Common myeloid progenitor, CD34-positive (primary cell): ENCODE data around the gene TIMM22.
"Not testable (repeated sequence)": the region's sequence is repeated elsewhere in the genome, so short reads cannot be mapped to it uniquely, and the experiment has no call there.

Source experiments
- CTCF ChIA-PET: fragments of 350-600 bp; sonication (Branson Sonifier 250); formaldehyde crosslinking; loops from one replicate; lab custom pipeline; 2021; ENCODE audit warnings: antibody characterized with exemption; lab: Charles Lee
- POLR2A ChIA-PET: fragments of 350-600 bp; sonication (Branson Sonifier 250); formaldehyde crosslinking; loops from one replicate; lab custom pipeline; 2021; ENCODE audit warnings: antibody characterized with exemption; lab: Charles Lee
- DNase-seq, 3 donors: peaks; one replicate each; pipeline versions ENCODE4 v3.0.0 to v3.0.0-alpha.2; 2013
- H3K27ac ChIP-seq, 2 experiments: 1 replicate in 1 of 2; 2 replicates in 1 of 2; pipeline ENCODE4 v1.7.0; 2013; ENCODE audit warnings: inconsistent platforms in 2 of 2, low read length in 2 of 2, mild to moderate bottlenecking in 2 of 2, low read depth in 1 of 2, moderate library complexity in 1 of 2; ENCODE audit not compliant: severe bottlenecking in 2 of 2, insufficient read depth in 1 of 2, poor library complexity in 1 of 2
- H3K27me3 ChIP-seq, 5 experiments: replicated peaks in 2 of 5; 1 replicate in 3 of 5; 2 replicates in 2 of 5; pipeline versions ENCODE4 v1.6.1 to v1.7.0; 2013; ENCODE audit warnings: low read length in 4 of 5, mild to moderate bottlenecking in 2 of 5, moderate library complexity in 2 of 5, inconsistent platforms in 1 of 5; ENCODE audit not compliant: insufficient read depth in 5 of 5, control insufficient read depth in 4 of 5
- H3K36me3 ChIP-seq, 4 experiments: 1 replicate in 2 of 4; 2 replicates in 2 of 4; pipeline versions ENCODE4 v1.6.1 to v1.7.0; 2013; ENCODE audit warnings: low read length in 3 of 4, control low read depth in 1 of 4, mild to moderate bottlenecking in 1 of 4; ENCODE audit not compliant: control insufficient read depth in 4 of 4, insufficient read depth in 4 of 4
- H3K4me1 ChIP-seq, 4 experiments: 1 replicate in 3 of 4; 2 replicates in 1 of 4; pipeline versions ENCODE4 v1.6.1 to v1.7.1; 2013; ENCODE audit warnings: low read length in 3 of 4, mild to moderate bottlenecking in 3 of 4, control low read depth in 1 of 4, inconsistent platforms in 1 of 4, moderate library complexity in 1 of 4; ENCODE audit not compliant: control insufficient read depth in 4 of 4, insufficient read depth in 4 of 4; ENCODE audit errors: control extremely low read depth in 1 of 4
- H3K4me3 ChIP-seq, 7 experiments: 1 replicate in 4 of 7; 2 replicates in 3 of 7; pipeline versions ENCODE4 v1.5.1 to v1.7.0; 2013; ENCODE audit warnings: mild to moderate bottlenecking in 7 of 7, low read length in 6 of 7, moderate library complexity in 6 of 7, inconsistent platforms in 2 of 7, low read depth in 2 of 7, control low read depth in 1 of 7; ENCODE audit not compliant: insufficient read depth in 4 of 7, control insufficient read depth in 1 of 7; ENCODE audit errors: extremely low read depth in 1 of 7
- H3K9me3 ChIP-seq, 5 experiments: 1 replicate in 4 of 5; 2 replicates in 1 of 5; pipeline versions ENCODE4 v1.6.1 to v1.7.1; 2013; ENCODE audit warnings: low read length in 4 of 5, mild to moderate bottlenecking in 2 of 5, inconsistent platforms in 1 of 5, low read depth in 1 of 5, moderate library complexity in 1 of 5; ENCODE audit not compliant: control insufficient read depth in 4 of 5, insufficient read depth in 2 of 5; ENCODE audit errors: control extremely low read depth in 1 of 5
- WGBS: methylation state at CpG from one replicate; pipeline ENCODE4 v1.1.5; 2013; ENCODE audit not compliant: insufficient coverage; 5-methylcytosine and 5-hydroxymethylcytosine counted together

Gene TIMM22

DNA sequence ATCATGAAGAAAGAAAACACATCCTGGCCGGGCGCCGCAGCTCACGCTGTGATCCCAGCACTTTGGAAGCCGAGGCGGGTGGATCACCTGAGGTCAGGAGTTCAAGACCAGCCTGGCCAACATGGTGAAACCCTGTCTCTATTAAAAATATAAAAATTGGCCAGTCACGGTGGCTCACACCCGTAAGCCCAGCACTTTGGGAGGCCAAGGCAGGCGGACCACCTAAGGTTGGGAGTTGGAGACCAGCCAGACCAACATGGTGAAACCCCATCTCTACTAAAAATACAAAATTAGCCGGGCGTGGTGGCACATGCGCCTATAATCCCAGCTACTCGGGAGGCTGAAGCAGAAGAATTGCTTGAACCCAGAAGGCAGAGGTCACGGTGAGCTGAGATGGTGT is 25.1 kb upstream of the TIMM22 start:
- H3K9me3 ChIP-seq, H3K36me3 ChIP-seq, H3K27ac ChIP-seq, H3K4me3 ChIP-seq, POLR2A ChIA-PET, DNase-seq, H3K4me1 ChIP-seq: not testable (repeated sequence)
- WGBS: 97% methylated on average over 6 of the region's 14 CpGs
- CTCF ChIA-PET: interaction anchor here (0.9 to 1.2 kb wide), 2 partner anchors 9 to 54 kb away, joined by 3 read pairs; no protein-coding TSS in a partner anchor
- peaks cover 4 to 58% (median 16%) of the 10 kb centered on the region in 5 experiments for H3K27me3 ChIP-seq

DNA sequence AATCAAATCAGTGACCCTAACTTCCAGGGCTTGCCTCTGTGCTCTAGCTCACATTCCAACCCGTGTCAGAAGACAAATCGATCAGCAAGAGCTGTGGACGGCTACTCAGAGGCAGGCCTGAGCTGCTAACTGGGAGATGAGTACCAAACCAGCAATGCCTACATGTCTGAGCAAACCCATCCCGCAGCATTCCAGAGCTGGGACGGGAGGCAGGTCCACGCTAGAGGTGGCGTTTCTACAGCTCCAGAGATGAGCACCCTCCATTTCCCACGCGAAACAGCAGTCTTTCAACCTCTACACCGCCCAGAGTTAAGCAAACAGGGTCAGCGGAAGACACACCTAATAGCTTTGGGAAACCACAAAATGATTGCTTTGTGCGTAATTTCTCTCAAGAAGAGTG is 23.9 kb upstream of the TIMM22 start:
- no peak overlapping the region for H3K27ac ChIP-seq
- DNase-seq: no peak
- CTCF ChIA-PET: interaction anchor here (0.9 to 1.2 kb wide), 2 partner anchors 8 to 55 kb away, joined by 3 read pairs; no protein-coding TSS in a partner anchor
- no peaks in the 10 kb centered on the region for H3K36me3 ChIP-seq
- POLR2A ChIA-PET: no interaction called here
- 89% methylated on average over 12 of the region's 12 CpGs for WGBS
- peaks cover 16 to 67% (median 25%) of the 10 kb centered on the region in 5 experiments for H3K27me3 ChIP-seq
- no peak overlapping the region for H3K4me3 ChIP-seq
- H3K9me3 ChIP-seq: no peaks in the 10 kb centered on the region
- H3K4me1 ChIP-seq: peaks cover 0 to under 1% (median 0%) of the 10 kb centered on the region in 4 experiments

DNA sequence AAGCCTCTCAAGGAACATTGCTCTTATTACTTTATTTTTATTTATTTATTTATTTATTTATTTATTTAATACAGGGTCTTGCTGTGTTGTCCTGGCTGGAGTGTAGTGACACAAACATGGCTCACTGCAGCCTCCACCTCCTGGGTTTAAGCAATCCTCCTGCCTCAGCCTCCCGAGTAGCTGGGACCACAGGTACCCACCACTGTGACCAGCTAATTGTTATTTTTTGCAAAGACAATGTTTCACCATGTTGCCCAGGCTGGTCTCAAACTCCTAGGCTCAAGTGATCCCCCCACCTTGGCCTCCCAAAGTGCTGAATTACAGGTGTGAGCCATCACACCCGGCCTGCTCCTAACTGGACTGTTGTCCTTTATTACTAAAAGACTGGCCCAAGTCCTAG is 22.2 kb upstream of the TIMM22 start:
- H3K4me1 ChIP-seq, H3K9me3 ChIP-seq, H3K36me3 ChIP-seq, CTCF ChIA-PET, DNase-seq, H3K27ac ChIP-seq, H3K4me3 ChIP-seq, POLR2A ChIA-PET: not testable (repeated sequence)
- 92% methylated on average over 2 of the region's 2 CpGs for WGBS
- peaks cover 17 to 60% (median 24%) of the 10 kb centered on the region in 5 experiments for H3K27me3 ChIP-seq

DNA sequence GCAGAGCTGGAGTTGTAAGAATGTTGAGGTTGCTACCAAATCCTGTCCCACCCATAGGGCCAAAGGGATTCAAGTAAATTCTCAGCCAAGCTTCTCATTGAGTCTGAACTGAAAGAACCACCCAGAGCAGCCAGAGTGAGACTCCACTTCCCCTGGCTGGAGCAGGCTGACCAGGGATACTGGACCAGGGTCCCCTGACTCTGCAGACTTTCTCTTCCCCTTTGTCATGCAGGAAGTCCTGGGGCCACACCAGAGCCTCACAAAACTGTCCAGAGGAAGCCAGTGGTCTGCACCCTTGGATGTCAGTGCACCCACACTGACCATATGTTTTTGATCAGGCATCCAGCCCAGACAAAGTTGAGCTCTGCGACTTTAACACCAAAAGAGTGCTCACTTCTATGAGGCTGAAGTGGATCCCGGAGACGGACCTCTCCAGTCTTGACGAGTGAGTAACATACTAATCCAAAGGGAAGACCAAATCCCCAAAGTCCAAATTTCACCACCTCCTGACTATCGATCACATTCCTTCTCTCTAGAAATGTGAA is 21.5 kb upstream of the TIMM22 start:
- Histone ChIP-seq H3K4me3 (no peak overlapping the region), H3K27ac (no peak overlapping the region), H3K27me3 (peaks cover 16 to 55% (median 20%) of the 10 kb centered on the region in 5 experiments), H3K9me3 (no peaks in the 10 kb centered on the region), H3K36me3 (no peaks in the 10 kb centered on the region), H3K4me1 (peaks cover 0 to 16% (median 11%) of the 10 kb centered on the region in 4 experiments)
- ChIA-PET CTCF (interaction anchor here (0.6 kb wide), 1 partner anchor 954 kb away, joined by 4 read pairs; no protein-coding TSS in a partner anchor), POLR2A (interaction anchor here (0.6 to 0.8 kb wide), 2 partner anchors 75 to 1039 kb away, joined by 3 read pairs; no protein-coding TSS in a partner anchor)
- DNase-seq: no peak
- WGBS: 77% methylated on average over 4 of the region's 5 CpGs

DNA sequence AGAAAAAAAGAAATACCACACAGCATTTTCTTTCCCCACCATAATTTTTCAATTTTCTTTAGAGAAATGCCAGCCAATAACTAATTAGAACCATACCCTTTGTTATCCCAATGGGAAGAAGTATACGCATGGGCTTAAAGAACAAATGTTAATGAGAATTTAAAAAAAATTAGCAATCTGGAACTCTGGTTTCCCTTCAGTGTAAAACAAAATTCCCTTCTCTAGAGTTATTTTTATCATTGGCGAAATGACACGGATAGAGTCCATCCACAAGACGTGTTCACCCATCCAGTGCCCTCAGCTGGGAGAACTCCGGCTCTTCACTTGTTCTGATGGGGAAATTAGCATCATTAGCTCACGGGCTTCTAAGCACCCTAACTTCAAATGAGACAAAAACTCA is 20.6 kb upstream of the TIMM22 start:
- no peak overlapping the region for H3K4me3 ChIP-seq
- no peaks in the 10 kb centered on the region for H3K9me3 ChIP-seq
- H3K27ac ChIP-seq: no peak overlapping the region
- peaks cover 0 to 19% (median 13%) of the 10 kb centered on the region in 4 experiments for H3K4me1 ChIP-seq
- no peaks in the 10 kb centered on the region for H3K36me3 ChIP-seq
- no peak for DNase-seq
- ChIA-PET POLR2A (interaction anchor here (0.8 kb wide), 1 partner anchor 76 kb away, joined by 3 read pairs; no protein-coding TSS in a partner anchor), CTCF (interaction anchor here (1.1 kb wide), 1 partner anchor 179 kb away, joined by 3 read pairs; no protein-coding TSS in a partner anchor)
- H3K27me3 ChIP-seq: peaks cover 17 to 48% (median 20%) of the 10 kb centered on the region in 5 experiments
- 98% methylated on average over 4 of the region's 6 CpGs for WGBS

DNA sequence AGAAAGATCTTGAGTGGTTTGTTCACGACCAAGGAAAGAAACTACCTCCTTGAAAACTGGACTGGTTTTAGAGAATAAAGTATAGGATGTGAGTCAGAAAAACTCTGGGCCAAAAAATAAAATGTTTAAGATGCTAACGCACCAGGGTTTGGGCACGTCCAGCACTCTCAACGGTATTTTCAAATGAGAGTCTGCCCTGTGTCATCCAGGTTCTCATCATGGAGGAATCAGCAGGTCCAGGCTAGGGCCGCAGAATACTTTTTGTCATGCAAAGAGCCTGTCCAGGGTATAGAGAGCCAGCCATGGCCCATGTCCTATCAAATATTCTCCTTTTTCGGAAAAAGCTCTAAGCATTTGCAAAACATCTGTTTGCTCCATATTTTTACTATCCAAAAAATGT is 19.8 kb upstream of the TIMM22 start:
- ChIA-PET POLR2A (no interaction called here), CTCF (interaction anchor here (0.5 kb wide), 1 partner anchor 11 kb away, joined by 3 read pairs; no protein-coding TSS in a partner anchor)
- H3K27ac ChIP-seq: no peak overlapping the region
- H3K9me3 ChIP-seq: no peaks in the 10 kb centered on the region
- peaks cover 17 to 48% (median 20%) of the 10 kb centered on the region in 5 experiments for H3K27me3 ChIP-seq
- H3K4me3 ChIP-seq: no peak overlapping the region
- no peak for DNase-seq
- H3K36me3 ChIP-seq: no peaks in the 10 kb centered on the region
- 82% methylated on average over 6 of the region's 6 CpGs for WGBS
- H3K4me1 ChIP-seq: peaks cover 0 to 19% (median 13%) of the 10 kb centered on the region in 4 experiments
